Gastrocnemius medialis (tissue), 4 donors: ENCODE results near the gene BRMS1. TPM values are rescaled to one million over a fixed set of nuclear protein-coding genes. Genes with fewer than 3 reads are reported as not detected.

Source experiments
- ATAC-seq, 2 donors: fragments of 150-250 bp; one replicate each; pipeline ENCODE4 v1.9.1; 2016
- DNase-seq, 2 donors: peaks; one replicate each; pipeline ENCODE4 v3.0.0-alpha.2; 2019
- H3K27ac ChIP-seq, 4 donors: fragments of 200-600 bp; sonication (generic); 1 replicate in 1 of 4; 2 replicates in 3 of 4; pipeline ENCODE4 v1.5.1; 2016 to 2018; ENCODE audit warnings: mild to moderate bottlenecking in 2 of 4, moderate library complexity in 1 of 4
- H3K27me3 ChIP-seq, 3 donors: fragments of 200-600 bp; sonication (generic) in 2 of 3; 1 replicate in 1 of 3; 2 replicates in 2 of 3; pipeline versions ENCODE4 v1.5.1 to v1.6.0; 2016 to 2019; ENCODE audit warnings: mild to moderate bottlenecking in 1 of 3, moderate library complexity in 1 of 3
- H3K36me3 ChIP-seq, 2 donors: fragments of 200-600 bp; sonication (generic) in 1 of 2; one replicate each; pipeline ENCODE4 v1.5.1; 2017 to 2018
- H3K4me1 ChIP-seq, 2 donors: fragments of 200-600 bp; sonication (generic) in 1 of 2; one replicate each; pipeline ENCODE4 v1.5.1; 2016 to 2017; ENCODE audit warnings: mild to moderate bottlenecking in 2 of 2
- H3K4me3 ChIP-seq, 4 donors: fragments of 200-600 bp; sonication (generic) in 3 of 4; 1 replicate in 1 of 4; 2 replicates in 3 of 4; pipeline ENCODE4 v1.5.1; 2016 to 2019; ENCODE audit warnings: mild to moderate bottlenecking in 2 of 4
- H3K9me3 ChIP-seq, 3 donors: fragments of 200-600 bp; sonication (generic) in 2 of 3; 1 replicate in 1 of 3; 2 replicates in 2 of 3; pipeline ENCODE4 v1.5.1; 2016 to 2019
- CTCF ChIP-seq, 5 experiments: fragments of 450-650 bp in 3 of 5; fragments of 200-600 bp in 2 of 5; sonication (generic) in 2 of 5; IDR thresholded peaks in 4 of 5; conservative IDR thresholded peaks in 1 of 5; 1 replicate in 4 of 5; 2 replicates in 1 of 5; pipeline ENCODE4 v1.5.1; 2016 to 2019; ENCODE audit warnings: antibody characterized with exemption in 5 of 5, mild to moderate bottlenecking in 3 of 5, moderate library complexity in 3 of 5
- POLR2A ChIP-seq, 2 donors: fragments of 450-650 bp; IDR thresholded peaks; one replicate each; pipeline ENCODE4 v1.6.1; 2017; ENCODE audit warnings: antibody characterized with exemption in 2 of 2, mild to moderate bottlenecking in 2 of 2, moderate library complexity in 2 of 2
- in situ Hi-C, 4 donors: fragments of 200-750 bp; cut with MboI; loops; one replicate each; pipeline versions ENCODE4 v1.15.0 to v1.8.0; 2017; ENCODE audit warnings: low sequenced_read_pairs in 4 of 4
- intact Hi-C: fragments of 100-400 bp; cut with DNase I; formaldehyde crosslinking; loops from one replicate; pipeline ENCODE4 v1.15.1; 2023; ENCODE audit warnings: low total_unique reads
- total RNA-seq, 4 donors: library from RNA; depleted of rRNA; stranded (reverse); fragments of >200 nt; gene quantifications; one replicate each; pipeline versions ENCODE4 v1.1.0 to v1.2.3, GENCODE V29; 2016

Gene BRMS1
- total RNA-seq, 4 donors from 2014 or later: 40.1 to 73.5 (median 64.8) TPM

DNA sequence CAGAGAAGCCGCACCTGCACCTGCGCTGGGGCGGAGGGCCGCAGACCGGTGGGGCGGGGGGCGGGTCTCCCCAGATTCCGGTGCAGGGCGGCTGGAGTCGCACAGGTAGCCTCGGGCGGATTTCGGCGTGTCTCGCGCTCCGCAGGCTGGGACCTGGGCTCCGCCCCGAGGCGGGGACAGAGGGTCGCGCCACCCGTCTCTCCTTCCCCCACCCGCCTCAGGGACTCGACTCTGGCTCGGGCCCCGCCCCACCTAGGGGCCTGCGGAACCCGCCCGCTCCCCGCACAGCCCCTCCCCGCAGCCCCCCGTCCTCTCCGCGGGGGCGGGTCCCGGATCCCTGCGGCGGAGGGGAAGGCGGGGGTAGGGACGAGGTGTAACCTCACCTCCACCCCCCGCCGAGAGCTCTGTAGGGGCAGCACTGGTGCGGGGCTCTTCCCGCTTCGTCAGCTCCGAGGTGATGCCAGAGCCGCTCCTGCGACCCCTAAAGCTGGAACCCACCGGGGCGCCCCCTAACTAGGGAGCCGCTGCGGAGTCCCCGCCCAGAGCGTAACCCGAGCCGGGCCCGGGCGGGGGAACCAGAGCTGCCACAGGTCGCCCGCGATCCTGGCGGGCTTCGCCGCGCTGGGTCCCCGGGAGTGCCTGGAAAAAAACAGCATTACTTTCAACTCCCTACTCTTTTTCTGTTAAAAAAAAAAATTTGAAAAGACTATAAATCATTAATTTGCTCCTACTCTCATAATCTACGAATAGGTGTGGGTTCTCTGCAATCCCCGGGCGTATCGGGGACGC lies 26.9 kb upstream of the BRMS1 start, which contains the start of gene SLC29A2:
TSS of gene SLC29A2 (minus strand) at position 134 of the 789 bp plus-strand sequence. CDS start 169 bp downstream, outside the sequence.
- peak within 1 kb of the TSS; percentile 73 to 96 (median 78) for H3K4me3 ChIP-seq
- intact Hi-C loops: loop anchor here (2.0 to 10.0 kb wide), 4 partner anchors 15 to 457 kb away; partner anchors contain the start of genes B4GAT1, C11orf68, DRAP1 and RBM14
- TF ChIP-seq POLR2A (IDR thresholded peaks at IDR 0.05) (peak; percentile 56 to 69), CTCF (IDR thresholded peaks at IDR 0.05 in 4 of 5, conservative IDR thresholded peaks at IDR 0.05 in 1 of 5) (no peak)
- H3K9me3 ChIP-seq: no peaks in the 10 kb centered on the region
- in situ Hi-C loops: no loop called here
- H3K4me1 ChIP-seq: peaks cover 48 to 58% of the 10 kb centered on the region in 2 donors
- peak within 1 kb of the TSS; percentile 97 to 99 (median 98) for H3K27ac ChIP-seq
- peaks cover 0 to 25% of the 10 kb centered on the region in 2 donors for H3K36me3 ChIP-seq
- peak; percentile 73 to 87 for DNase-seq
- H3K27me3 ChIP-seq: no peaks in the 10 kb centered on the region
- peak; percentile 34 to 35 for ATAC-seq

DNA sequence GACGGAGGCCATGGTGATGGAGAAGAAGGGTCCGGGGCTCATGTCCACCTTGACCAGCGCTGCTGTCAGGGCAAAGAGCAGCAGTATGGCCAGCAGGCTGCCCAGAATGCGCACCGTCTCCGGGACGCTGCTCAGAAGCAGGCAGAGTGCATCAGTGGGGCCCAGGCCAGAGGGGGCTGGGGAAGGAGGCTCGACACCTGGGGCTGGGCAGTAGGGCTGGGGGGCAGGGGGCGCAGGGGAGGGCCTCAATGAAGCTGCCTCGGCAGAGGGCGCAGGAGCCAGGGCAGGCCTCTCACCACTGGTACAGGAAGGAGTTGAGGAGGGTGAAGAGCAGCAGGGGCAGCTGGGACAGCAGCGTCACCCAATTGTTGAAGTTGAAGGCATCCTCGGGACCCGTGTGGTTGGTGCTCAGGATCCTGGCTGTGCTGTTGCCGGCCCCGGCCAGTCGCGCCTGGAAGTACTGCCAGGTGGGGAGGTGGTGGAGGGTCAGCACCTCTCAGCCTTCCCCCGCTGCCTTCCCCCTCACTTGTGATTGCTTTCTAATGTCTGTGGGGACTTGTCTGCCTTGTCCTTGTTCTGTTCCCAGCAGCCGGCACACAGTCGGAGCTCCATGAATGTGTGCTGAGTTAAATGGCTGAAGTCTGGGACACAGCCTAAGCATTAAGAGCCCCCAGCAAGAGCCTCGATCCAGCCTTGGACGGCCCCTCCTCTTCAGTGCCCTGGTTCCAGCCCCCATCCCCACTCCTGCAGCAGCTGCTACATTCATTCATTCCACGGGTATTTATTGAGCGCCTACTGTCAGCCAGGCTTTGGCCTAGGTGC lies 24.4 kb upstream of the BRMS1 start:
- intact Hi-C loops (no loop called here), in situ Hi-C loops (no loop called here)
- ATAC-seq (no peak), DNase-seq (no peak)
- Histone ChIP-seq H3K4me1 (peaks cover 50 to 63% of the 10 kb centered on the region in 2 donors), H3K27me3 (no peaks in the 10 kb centered on the region), H3K9me3 (no peaks in the 10 kb centered on the region), H3K27ac (peak overlapping the region; percentile 97 to 99 (median 98)), H3K36me3 (peaks cover 0 to 43% of the 10 kb centered on the region in 2 donors), H3K4me3 (peak overlapping the region; percentile 26 to 96 (median 74))
- no peak for TF ChIP-seq CTCF (IDR thresholded peaks at IDR 0.05 in 4 of 5, conservative IDR thresholded peaks at IDR 0.05 in 1 of 5)
- TF ChIP-seq POLR2A (IDR thresholded peaks at IDR 0.05): no peak

DNA sequence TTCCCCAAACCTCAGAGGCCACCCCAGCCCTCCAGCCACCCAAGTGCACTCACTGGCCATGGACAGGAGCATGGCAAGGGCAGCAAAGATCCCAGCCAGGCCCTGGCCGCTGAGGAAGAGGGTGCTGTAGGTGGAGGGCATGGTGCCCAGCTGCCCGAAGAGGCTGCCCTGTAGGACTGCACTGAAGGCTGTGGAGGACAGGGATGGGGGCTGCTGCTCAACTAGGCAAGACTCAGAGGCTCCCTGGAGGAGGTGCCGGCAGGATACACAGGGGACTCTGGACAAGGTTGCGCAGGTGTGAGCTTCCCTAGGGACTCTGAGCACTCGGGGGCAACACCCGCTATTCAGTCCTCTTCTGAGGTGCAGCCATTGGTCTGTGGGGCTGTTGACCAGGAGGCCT lies 23.6 kb upstream of the BRMS1 start:
- DNase-seq: no peak
- Histone ChIP-seq H3K4me1 (peaks cover 46 to 55% of the 10 kb centered on the region in 2 donors), H3K9me3 (no peaks in the 10 kb centered on the region), H3K36me3 (peaks cover 0 to 47% of the 10 kb centered on the region in 2 donors), H3K27ac (peak overlapping the region; percentile 97 to 99 (median 98)), H3K4me3 (peak overlapping the region in 3 of 4 donors; percentile 73 to 96 (median 74)), H3K27me3 (no peaks in the 10 kb centered on the region)
- no peak for ATAC-seq
- TF ChIP-seq POLR2A (IDR thresholded peaks at IDR 0.05) (no peak), CTCF (IDR thresholded peaks at IDR 0.05 in 4 of 5, conservative IDR thresholded peaks at IDR 0.05 in 1 of 5) (no peak)
- intact Hi-C loops: no loop called here
- in situ Hi-C loops: no loop called here

DNA sequence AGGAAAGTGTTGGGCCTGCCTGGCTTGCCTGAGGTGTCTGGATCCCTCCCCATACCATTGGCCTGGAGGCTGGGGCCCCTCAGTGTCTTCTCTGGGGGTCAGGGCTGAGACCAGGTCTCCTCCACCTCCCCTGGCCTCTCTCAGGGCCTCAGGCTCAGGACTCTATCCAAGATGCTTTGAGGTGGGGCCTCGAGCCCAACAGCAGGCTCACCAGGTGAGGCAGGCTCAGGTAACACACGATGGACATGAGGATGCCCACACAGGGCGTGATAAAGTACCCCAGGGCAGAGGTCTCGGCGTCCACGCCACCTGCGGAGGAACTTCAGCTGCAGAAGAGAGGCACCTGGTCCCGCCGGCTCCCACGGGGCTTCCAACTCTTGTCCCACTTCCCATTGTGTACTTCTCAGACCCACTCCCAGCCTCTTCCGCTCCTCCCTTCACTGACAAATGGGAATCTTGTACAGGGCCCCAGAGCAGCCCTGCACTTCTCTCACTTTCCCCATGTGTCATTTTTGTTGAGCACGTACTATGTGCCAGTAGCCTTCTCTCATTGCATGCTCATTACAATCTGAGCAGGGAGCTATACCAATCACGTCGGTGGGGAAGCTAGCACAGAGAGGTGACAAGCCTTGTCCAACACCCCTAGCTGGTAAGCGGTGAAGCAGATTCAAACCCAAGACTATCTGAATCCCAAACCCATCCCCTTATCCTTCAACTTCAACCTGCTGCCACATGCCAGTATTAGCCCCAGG lies 22.8 kb upstream of the BRMS1 start:
- Histone ChIP-seq H3K27me3 (no peaks in the 10 kb centered on the region), H3K36me3 (peaks cover 0 to 54% of the 10 kb centered on the region in 2 donors), H3K4me3 (peak overlapping the region in 2 of 4 donors; percentile 73 to 96), H3K4me1 (peaks cover 42 to 51% of the 10 kb centered on the region in 2 donors), H3K27ac (peak overlapping the region; percentile 97 to 99 (median 98)), H3K9me3 (no peaks in the 10 kb centered on the region)
- DNase-seq (no peak), ATAC-seq (no peak)
- TF ChIP-seq CTCF (IDR thresholded peaks at IDR 0.05 in 4 of 5, conservative IDR thresholded peaks at IDR 0.05 in 1 of 5): no peak
- TF ChIP-seq POLR2A (IDR thresholded peaks at IDR 0.05): no peak
- intact Hi-C loops: no loop called here
- in situ Hi-C loops: no loop called here
